GM10847 (cell line): Measurements from ENCODE around the gene IER5L.

Experiments used
- POLR2A ChIP-seq: IDR thresholded peaks from 2 replicates; pipeline ENCODE4 v1.6.1; 2011; ENCODE audit not compliant: insufficient read length; ENCODE audit errors: extremely low read depth

Gene IER5L

GRCh38 chr9:129141066-129142041 is 36.7 kb downstream of the IER5L start:
- no peak for TF ChIP-seq POLR2A

GRCh38 chr9:129140397-129141065 is 37.5 kb downstream of the IER5L start:
- no peak for TF ChIP-seq POLR2A

GRCh38 chr9:129139993-129140396 is 38.1 kb downstream of the IER5L start:
- TF ChIP-seq POLR2A = peak; percentile 34

GRCh38 chr9:129139233-129139992 is 38.6 kb downstream of the IER5L start:
- TF ChIP-seq POLR2A = no peak

GRCh38 chr9:129138476-129139232 is 39.4 kb downstream of the IER5L start:
- no peak for TF ChIP-seq POLR2A

- no peak for TF ChIP-seq POLR2A
Measured at GRCh38 chr9:129138144-129138462, 40.0 kb downstream of the IER5L start.

GRCh38 chr9:129137292-129138143 is 40.5 kb downstream of the IER5L start:
- no peak for TF ChIP-seq POLR2A

- no peak for TF ChIP-seq POLR2A
Measured at GRCh38 chr9:129136446-129137035, 41.5 kb downstream of the IER5L start.

GRCh38 chr9:129135476-129135875 is 42.6 kb downstream of the IER5L start:
- TF ChIP-seq POLR2A = no peak

GRCh38 chr9:129133082-129133481 is 45.0 kb downstream of the IER5L start:
- no peak for TF ChIP-seq POLR2A

- no peak for TF ChIP-seq POLR2A
Measured at GRCh38 chr9:129131300-129132145, 46.5 kb downstream of the IER5L start.

- no peak for TF ChIP-seq POLR2A
Measured at GRCh38 chr9:129130791-129131190, 47.3 kb downstream of the IER5L start.

GRCh38 chr9:129128689-129129088 is 49.4 kb downstream of the IER5L start:
- no peak for TF ChIP-seq POLR2A
